ENCODE results near the gene NTMT2. TPM values are rescaled to one million over a fixed set of nuclear protein-coding genes. Genes with fewer than 3 reads are reported as not detected.
A peak's percentile ranks its signal among the peaks of the same experiment; 100 is the strongest.
"Not testable (repeated sequence)": the region's sequence is repeated elsewhere in the genome, so short reads cannot be mapped to it uniquely, and the experiment has no call there.

NTMT2 gene
- total and polyA plus RNA-seq, 12 donors, result 0.29 to 3.2 (median 2.4) TPM

GRCh38 chr1:170164103-170164763, 18.5 kb downstream of the NTMT2 start:
- peaks cover 0 to 2% (median 0%) of the 10 kb centered on the region in 11 donors for H3K9me3 ChIP-seq
- TF ChIP-seq CTCF (IDR thresholded peaks at IDR 0.05), result no peak
- 95 to 97% methylated on average over 4 of the region's 4 CpGs for WGBS, 2 donors
- no peaks in the 10 kb centered on the region for H3K36me3 ChIP-seq
- H3K4me1 ChIP-seq, result peaks cover 0 to 30% (median 12%) of the 10 kb centered on the region in 9 donors
- ATAC-seq, result no peak
- peak overlapping the region in 1 of 10 donors; percentile 77 for H3K27ac ChIP-seq
- intact Hi-C loops (cut with DNase I), result no loop called here
- no peak overlapping the region for H3K4me3 ChIP-seq
- H3K27me3 ChIP-seq, result no peaks in the 10 kb centered on the region
- DNase-seq, result no peak

- no peak overlapping the region for H3K27ac ChIP-seq
- WGBS, 2 donors, result 92 to 97% methylated on average over 7 of the region's 7 CpGs
- peaks cover 0 to 30% (median 12%) of the 10 kb centered on the region in 9 donors for H3K4me1 ChIP-seq
- no peaks in the 10 kb centered on the region for H3K27me3 ChIP-seq
- no peak for TF ChIP-seq CTCF (IDR thresholded peaks at IDR 0.05)
- H3K36me3 ChIP-seq, result no peaks in the 10 kb centered on the region
- ATAC-seq (no peak), DNase-seq (no peak)
- intact Hi-C loops (cut with DNase I), result no loop called here
- H3K9me3 ChIP-seq, result peaks cover 0 to 15% (median 4%) of the 10 kb centered on the region in 11 donors
- no peak overlapping the region for H3K4me3 ChIP-seq
These were observed 20.9 kb downstream of the NTMT2 start for GRCh38 chr1:170166518-170167180.

DNA sequence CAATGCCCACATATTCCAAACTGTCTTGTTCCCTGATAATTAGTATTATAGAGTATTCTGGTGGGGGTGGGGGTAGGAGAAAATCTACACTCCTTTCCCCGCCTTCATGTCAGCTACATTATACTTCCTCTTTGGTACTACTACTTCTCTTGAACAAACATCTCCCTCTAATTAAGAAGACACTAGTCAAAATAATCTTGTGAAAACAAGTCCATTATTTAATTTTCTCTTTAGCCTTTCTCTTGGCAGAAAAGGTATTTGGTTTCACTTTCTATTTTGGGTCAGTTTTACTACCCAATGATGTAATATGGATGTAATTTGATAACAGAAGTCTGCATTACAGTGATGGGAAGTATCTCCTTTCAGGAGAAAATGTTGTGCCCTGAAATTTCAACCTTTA, 22.5 kb downstream of the NTMT2 start:
- 58 to 63% methylated on average over 1 of the region's 1 CpG for WGBS, 2 donors
- peak in 1 of 8 donors; percentile 57 for ATAC-seq

DNA sequence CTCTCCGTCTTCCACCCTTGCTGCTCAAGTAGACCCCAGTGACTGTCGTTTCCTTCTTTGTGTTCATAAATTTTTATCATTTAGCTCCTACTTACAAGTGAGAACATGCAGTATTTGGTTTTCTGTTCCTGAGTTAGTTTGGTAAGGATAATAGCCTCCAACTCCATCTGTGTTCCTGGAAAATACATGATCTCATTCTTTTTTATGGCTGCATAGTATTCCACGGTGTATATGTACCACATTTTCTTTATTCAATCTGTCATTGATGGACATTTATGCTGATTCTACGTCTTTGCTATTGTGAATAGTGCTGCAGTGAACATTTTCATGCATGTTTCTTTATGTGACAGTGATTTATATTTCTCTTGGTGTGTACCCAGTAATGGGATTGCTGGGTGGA, 24.8 kb downstream of the NTMT2 start:
- 90 to 91% methylated on average over 4 of the region's 4 CpGs for WGBS, 2 donors
- intact Hi-C loops (cut with DNase I); DNase-seq; H3K27me3 ChIP-seq; ATAC-seq; H3K36me3 ChIP-seq; H3K4me3 ChIP-seq; H3K27ac ChIP-seq: not testable (repeated sequence)
- Histone ChIP-seq H3K9me3 (peaks cover 0 to 18% (median 4%) of the 10 kb centered on the region in 11 donors), H3K4me1 (peaks cover 0 to 13% (median 8%) of the 10 kb centered on the region in 9 donors)

More for the DNA sequence above, 22.5 kb downstream of the NTMT2 start:
- Histone ChIP-seq H3K36me3 (no peaks in the 10 kb centered on the region), H3K27me3 (no peaks in the 10 kb centered on the region), H3K4me1 (peaks cover 0 to 15% (median 10%) of the 10 kb centered on the region in 9 donors), H3K4me3 (peak overlapping the region in 2 of 10 donors; percentile 18 to 20), H3K9me3 (peaks cover 0 to 18% (median 4%) of the 10 kb centered on the region in 11 donors), H3K27ac (peak overlapping the region in 5 of 10 donors; percentile 23 to 61 (median 31))
- intact Hi-C loops (cut with DNase I), result no loop called here
- no peak for TF ChIP-seq CTCF (IDR thresholded peaks at IDR 0.05)
- no peak for DNase-seq

Measured in heart right ventricle (tissue), 16 donors.